WTC11 (cell line): Measurements from ENCODE around the gene HSP90AB1. TPM values are rescaled to one million over a fixed set of nuclear protein-coding genes. Genes with fewer than 3 reads are reported as not detected.

Experiments used
- ATAC-seq: fragments of 200-7000 bp; cut with Tn5 transposase; 2 replicates; pipeline ENCODE4 v1.10.0; 2021; ENCODE audit warnings: mild to moderate bottlenecking, moderate library complexity
- CTCF ChIA-PET: fragments of 300-600 bp; sonication (Branson Sonifier 250); formaldehyde crosslinking; loops from one replicate; lab custom pipeline; 2021; ENCODE audit warnings: antibody characterized with exemption; lab: Charles Lee
- POLR2A ChIA-PET: fragments of 350-600 bp; sonication (Branson Sonifier 250); formaldehyde crosslinking; loops from one replicate; lab custom pipeline; 2021; ENCODE audit warnings: antibody characterized with exemption; lab: Charles Lee
- DNase-seq: peaks from one replicate; pipeline ENCODE4 v3.0.0; 2021; ENCODE audit warnings: low spot score
- H3K27ac Mint-ChIP-seq: 2 replicates; pipeline ENCODE4 v1.8.0; 2021; ENCODE audit warnings: mixed read lengths
- H3K27me3 Mint-ChIP-seq: 2 replicates; pipeline ENCODE4 v1.8.0; 2021; ENCODE audit warnings: low read depth, mild to moderate bottlenecking, moderate library complexity, mixed read lengths
- H3K36me3 Mint-ChIP-seq: 2 replicates; pipeline ENCODE4 v1.8.0; 2021; ENCODE audit warnings: mixed read lengths
- H3K4me1 Mint-ChIP-seq: 2 replicates; pipeline ENCODE4 v1.8.0; 2022; ENCODE audit warnings: mixed read lengths
- H3K4me3 Mint-ChIP-seq: 2 replicates; pipeline ENCODE4 v1.8.0; 2021; ENCODE audit warnings: mild to moderate bottlenecking, moderate library complexity, mixed read lengths
- H3K9me3 Mint-ChIP-seq: 2 replicates; pipeline ENCODE4 v1.8.0; 2021; ENCODE audit warnings: mixed read lengths
- ATF6 ChIP-seq: sonication (generic); formaldehyde crosslinking; IDR thresholded peaks from 2 replicates; pipeline ENCODE4 v1.8.1; 2023; ENCODE audit warnings: mild to moderate bottlenecking, missing genetic modification reagents
- CDX4 ChIP-seq: fragments of 250-450 bp; sonication (Bioruptor Pico); IDR thresholded peaks from 2 replicates; pipeline ENCODE4 v1.9.0; 2021; ENCODE audit warnings: moderate library complexity, mild to moderate bottlenecking, inconsistent platforms, borderline replicate concordance
- CREB1 ChIP-seq: sonication (generic); formaldehyde crosslinking; IDR thresholded peaks from 2 replicates; pipeline ENCODE4 v1.8.0; 2023; ENCODE audit warnings: mild to moderate bottlenecking, missing genetic modification reagents
- ELF4 ChIP-seq: sonication (generic); formaldehyde crosslinking; IDR thresholded peaks from 2 replicates; pipeline ENCODE4 v1.8.1; 2022; ENCODE audit warnings: low read depth, mild to moderate bottlenecking, moderate library complexity, missing genetic modification reagents
- ERG ChIP-seq: fragments of 250-450 bp; sonication (Bioruptor Pico); IDR thresholded peaks from 2 replicates; pipeline ENCODE4 v1.8.0; 2021; ENCODE audit warnings: mild to moderate bottlenecking
- ETV6 ChIP-seq: sonication (generic); formaldehyde crosslinking; IDR thresholded peaks from 2 replicates; pipeline ENCODE4 v1.8.1; 2022; ENCODE audit warnings: mild to moderate bottlenecking, missing genetic modification reagents
- FOXP4 ChIP-seq: sonication (generic); formaldehyde crosslinking; IDR thresholded peaks from 2 replicates; pipeline ENCODE4 v1.8.0; 2022; ENCODE audit warnings: mild to moderate bottlenecking, missing genetic modification reagents
- HMGA2 ChIP-seq: fragments of 250-450 bp; sonication (Bioruptor Pico); IDR thresholded peaks from 2 replicates; pipeline ENCODE4 v1.4.0; 2021; ENCODE audit warnings: mild to moderate bottlenecking, moderate library complexity
- HMGXB4 ChIP-seq: sonication (generic); formaldehyde crosslinking; IDR thresholded peaks from 2 replicates; pipeline ENCODE4 v1.8.1; 2023; ENCODE audit warnings: mild to moderate bottlenecking, moderate library complexity, missing genetic modification reagents
- MLX ChIP-seq: sonication (generic); formaldehyde crosslinking; IDR thresholded peaks from 2 replicates; pipeline ENCODE4 v1.8.1; 2023; ENCODE audit warnings: mild to moderate bottlenecking, missing genetic modification reagents, moderate library complexity
- MYBL2 ChIP-seq: sonication (generic); formaldehyde crosslinking; IDR thresholded peaks from 2 replicates; pipeline ENCODE4 v1.8.1; 2023; ENCODE audit warnings: mild to moderate bottlenecking, moderate library complexity, missing genetic modification reagents
- NFE2L1 ChIP-seq: sonication (generic); formaldehyde crosslinking; IDR thresholded peaks from 2 replicates; pipeline ENCODE4 v1.8.1; 2023; ENCODE audit warnings: missing genetic modification reagents
- NR3C1 ChIP-seq: sonication (generic); formaldehyde crosslinking; conservative IDR thresholded peaks from 2 replicates; pipeline ENCODE4 v1.8.1; 2023; ENCODE audit warnings: low read depth, mild to moderate bottlenecking, missing genetic modification reagents
- OVOL2 ChIP-seq: fragments of 250-450 bp; sonication (Bioruptor Pico); IDR thresholded peaks from 2 replicates; pipeline ENCODE4 v1.9.0; 2021; ENCODE audit warnings: mild to moderate bottlenecking, borderline replicate concordance
- PRDM15 ChIP-seq: sonication (generic); formaldehyde crosslinking; IDR thresholded peaks from 2 replicates; pipeline ENCODE4 v1.8.0; 2022; ENCODE audit warnings: missing genetic modification reagents
- SP1 ChIP-seq: sonication (generic); formaldehyde crosslinking; conservative IDR thresholded peaks from 2 replicates; pipeline ENCODE4 v1.8.1; 2022; ENCODE audit warnings: missing genetic modification reagents
- TCF7 ChIP-seq: sonication (generic); formaldehyde crosslinking; IDR thresholded peaks from 2 replicates; pipeline ENCODE4 v1.8.0; 2022; ENCODE audit warnings: mild to moderate bottlenecking, low read depth, missing genetic modification reagents, moderate library complexity
- ZNF416 ChIP-seq: fragments of 250-450 bp; sonication (Bioruptor Pico); IDR thresholded peaks from 2 replicates; pipeline ENCODE4 v1.9.0; 2021; ENCODE audit warnings: mild to moderate bottlenecking, inconsistent platforms
- total RNA-seq: library from RNA; stranded (reverse); gene quantifications from 3 replicates; pipeline ENCODE4 v1.2.3, GENCODE V29; 2021

The HSP90AB1 gene
- total RNA-seq, 1 experiment from 2014 or later, result 2,171 TPM

GRCh38 chr6:44273617-44274016 lies 26.7 kb downstream of the HSP90AB1 start:
- Mint-ChIP-seq H3K27me3 (peaks cover 40% of the 10 kb centered on the region), H3K36me3 (no peaks in the 10 kb centered on the region), H3K27ac (no peak overlapping the region), H3K4me1 (peaks cover 28% of the 10 kb centered on the region), H3K4me3 (no peak overlapping the region), H3K9me3 (no peaks in the 10 kb centered on the region)
- no peak for DNase-seq
- no peak for ATAC-seq
- POLR2A ChIA-PET, result interaction anchor here (0.7 to 1.2 kb wide), 2 partner anchors 15 to 39 kb away, joined by 3 read pairs; no protein-coding TSS in a partner anchor
- CTCF ChIA-PET, result interaction anchor here (0.5 to 3.0 kb wide), 2 partner anchors 15 to 25 kb away, joined by 3 to 18 read pairs; no protein-coding TSS in a partner anchor
- TF ChIP-seq ETV6 (CRISPR knock-in tag) (no peak), MLX (no peak), SP1 (CRISPR knock-in tag) (no peak), OVOL2 (CRISPR knock-in tag) (no peak), HMGXB4 (CRISPR knock-in tag) (no peak), NR3C1 (no peak), FOXP4 (no peak), NFE2L1 (CRISPR knock-in tag) (no peak), MYBL2 (CRISPR knock-in tag) (no peak), ELF4 (CRISPR knock-in tag) (no peak), ZNF416 (CRISPR knock-in tag) (no peak), HMGA2 (CRISPR knock-in tag) (no peak), PRDM15 (CRISPR knock-in tag) (no peak), CREB1 (CRISPR knock-in tag) (no peak), TCF7 (CRISPR knock-in tag) (no peak), CDX4 (CRISPR knock-in tag) (no peak), ATF6 (CRISPR knock-in tag) (no peak), ERG (CRISPR knock-in tag) (no peak)
